Fibroblast of lung (primary cell): Measurements from ENCODE around the gene IGFN1. TPM values are rescaled to one million over a fixed set of nuclear protein-coding genes. Genes with fewer than 3 reads are reported as not detected.

ENCODE experiments used
- DNase-seq, 2 donors: peaks; one replicate each; pipeline versions ENCODE4 v3.0.0 to v3.0.0-alpha.2; 2010; ENCODE audit warnings: low read depth in 2 of 2
- H2AFZ ChIP-seq: 2 replicates; pipeline ENCODE4 v1.5.1; 2012; ENCODE audit warnings: low read length, control low read depth, inconsistent platforms
- H3K27ac ChIP-seq: 2 replicates; pipeline ENCODE4 v1.5.1; 2011; ENCODE audit warnings: low read length, control low read depth; ENCODE audit not compliant: insufficient read depth
- H3K27me3 ChIP-seq: 2 replicates; pipeline ENCODE4 v1.5.1; 2011; ENCODE audit warnings: mild to moderate bottlenecking, low read length; ENCODE audit not compliant: control insufficient read depth, insufficient read depth
- H3K36me3 ChIP-seq: 2 replicates; pipeline ENCODE4 v1.5.1; 2011; ENCODE audit warnings: low read length; ENCODE audit not compliant: control insufficient read depth, insufficient read depth
- H3K4me1 ChIP-seq: 2 replicates; pipeline ENCODE4 v1.5.1; 2011; ENCODE audit warnings: low read length; ENCODE audit not compliant: control insufficient read depth, insufficient read depth; ENCODE audit errors: extremely low read depth
- H3K4me2 ChIP-seq: 2 replicates; pipeline ENCODE4 v1.5.1; 2011; ENCODE audit warnings: low read length, control low read depth; ENCODE audit not compliant: insufficient read depth; ENCODE audit errors: extremely low read depth
- H3K4me3 ChIP-seq, 4 experiments: fragments of 200-600 bp in 1 of 4; sonication (generic) in 1 of 4; replicated peaks in 1 of 4; 2 replicates each; pipeline ENCODE4 v1.5.1; 2011 to 2016; ENCODE audit warnings: low read length in 4 of 4, low read depth in 3 of 4, mild to moderate bottlenecking in 3 of 4, control low read depth in 2 of 4, inconsistent platforms in 1 of 4, mixed read lengths in 1 of 4; ENCODE audit not compliant: insufficient read depth in 1 of 4; ENCODE audit errors: control extremely low read depth in 1 of 4
- H3K79me2 ChIP-seq: 2 replicates; pipeline ENCODE4 v1.5.1; 2012; ENCODE audit warnings: mild to moderate bottlenecking, low read length, inconsistent platforms; ENCODE audit not compliant: control insufficient read depth, insufficient read depth
- H3K9ac ChIP-seq: 2 replicates; pipeline ENCODE4 v1.5.1; 2011; ENCODE audit warnings: mild to moderate bottlenecking, low read length, control low read depth; ENCODE audit not compliant: insufficient read depth
- H3K9me3 ChIP-seq: 2 replicates; pipeline ENCODE4 v1.5.1; 2012; ENCODE audit warnings: low read depth, low read length; ENCODE audit not compliant: control insufficient read depth, insufficient read depth
- H4K20me1 ChIP-seq: 2 replicates; pipeline ENCODE4 v1.5.1; 2011; ENCODE audit warnings: low read length; ENCODE audit not compliant: control insufficient read depth, insufficient read depth; ENCODE audit errors: extremely low read depth
- CTCF ChIP-seq, 2 donors: IDR thresholded peaks in 1 of 2; conservative IDR thresholded peaks in 1 of 2; 1 replicate in 1 of 2; 2 replicates in 1 of 2; pipeline ENCODE4 v1.5.1; 2011 to 2012; ENCODE audit warnings: low read length in 2 of 2, control low read depth in 1 of 2, inconsistent platforms in 1 of 2, low read depth in 1 of 2, mild to moderate bottlenecking in 1 of 2
- EZH2 ChIP-seq: IDR thresholded peaks from 2 replicates; pipeline ENCODE4 v1.5.1; 2012; ENCODE audit warnings: low read length, control low read depth, mild to moderate bottlenecking; ENCODE audit errors: missing control alignments
- polyA plus RNA-seq, 2 donors: library from polyadenylated mRNA; depleted of rRNA in 1 of 2; stranded (reverse) in 1 of 2; unstranded in 1 of 2; fragments of >200 nt; gene quantifications; 2 replicates each; pipeline ENCODE4 v1.2.1, GENCODE V29; 2011 to 2012; ENCODE audit warnings: missing spikeins in 1 of 2
- total RNA-seq: library from RNA; depleted of rRNA; stranded (reverse); fragments of >200 nt; gene quantifications from 2 replicates; pipeline ENCODE4 v1.2.1, GENCODE V29; 2014

Gene IGFN1
- total and polyA plus RNA-seq, 2 donors (not counting 1 experiment from before 2014, with no cell fraction given) = 0.17 TPM; not detected in 1

DNA sequence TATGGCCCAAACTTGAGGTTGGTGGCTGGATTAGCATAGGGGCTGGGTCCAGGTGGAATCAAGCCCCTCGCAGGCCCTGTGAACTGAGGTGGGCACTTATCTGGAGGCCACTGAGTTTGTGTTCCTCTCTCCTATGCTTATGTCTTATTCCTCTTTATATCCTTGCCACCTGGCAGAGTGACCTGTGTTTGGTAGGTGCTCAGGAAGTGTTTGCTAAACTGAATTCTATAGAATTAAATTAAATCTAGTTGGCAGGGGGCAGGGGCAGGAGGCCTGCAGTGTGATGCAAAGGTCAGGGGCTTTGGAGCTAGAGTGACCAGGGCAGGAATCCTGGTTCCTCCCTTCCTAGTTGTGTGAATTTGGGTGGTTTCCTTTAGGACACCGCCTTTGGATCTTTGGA, 35.3 kb upstream of the IGFN1 start:
- H4K20me1 ChIP-seq = no peaks in the 10 kb centered on the region
- no peak overlapping the region for H2AFZ ChIP-seq
- H3K4me2 ChIP-seq = no peak overlapping the region
- no peak for DNase-seq
- H3K4me3 ChIP-seq = no peak overlapping the region
- no peak overlapping the region for H3K27ac ChIP-seq
- no peaks in the 10 kb centered on the region for H3K79me2 ChIP-seq
- TF ChIP-seq EZH2 (no peak), CTCF (conservative IDR thresholded peaks at IDR 0.05 in 1 of 2, IDR thresholded peaks at IDR 0.05 in 1 of 2; ENCODE audit: low read depth in 1 of 2, low read length in 2 of 2) (no peak)
- peaks cover 2% of the 10 kb centered on the region for H3K4me1 ChIP-seq
- H3K9me3 ChIP-seq = no peaks in the 10 kb centered on the region
- peaks cover 21% of the 10 kb centered on the region for H3K27me3 ChIP-seq
- H3K36me3 ChIP-seq = peaks cover 6% of the 10 kb centered on the region
- no peak overlapping the region for H3K9ac ChIP-seq

- Histone ChIP-seq H2AFZ (no peak overlapping the region), H3K4me2 (no peak overlapping the region), H3K27me3 (peaks cover 21% of the 10 kb centered on the region), H3K9ac (no peak overlapping the region), H3K4me1 (peaks cover 2% of the 10 kb centered on the region), H3K4me3 (no peak overlapping the region), H3K36me3 (peaks cover 3% of the 10 kb centered on the region), H3K9me3 (no peaks in the 10 kb centered on the region), H3K27ac (no peak overlapping the region), H4K20me1 (no peaks in the 10 kb centered on the region), H3K79me2 (no peaks in the 10 kb centered on the region)
- TF ChIP-seq CTCF (conservative IDR thresholded peaks at IDR 0.05 in 1 of 2, IDR thresholded peaks at IDR 0.05 in 1 of 2; ENCODE audit: low read depth in 1 of 2, low read length in 2 of 2) (no peak), EZH2 (no peak)
- DNase-seq = no peak
Observed at GRCh38 chr1:201156346-201156745, 34.3 kb upstream of the IGFN1 start.

- H3K9ac ChIP-seq = no peak overlapping the region
- no peak overlapping the region for H3K27ac ChIP-seq
- peaks cover 1% of the 10 kb centered on the region for H3K36me3 ChIP-seq
Observed at GRCh38 chr1:201156819-201157218, 33.8 kb upstream of the IGFN1 start.

More at GRCh38 chr1:201156819-201157218, 33.8 kb upstream of the IGFN1 start:
- H3K4me1 ChIP-seq = peaks cover 2% of the 10 kb centered on the region
- DNase-seq = no peak
- no peak overlapping the region for H2AFZ ChIP-seq
- H3K4me2 ChIP-seq = no peak overlapping the region
- peaks cover 21% of the 10 kb centered on the region for H3K27me3 ChIP-seq
- no peaks in the 10 kb centered on the region for H3K79me2 ChIP-seq
- no peaks in the 10 kb centered on the region for H3K9me3 ChIP-seq
- no peaks in the 10 kb centered on the region for H4K20me1 ChIP-seq
- H3K4me3 ChIP-seq = no peak overlapping the region
- TF ChIP-seq EZH2 (no peak), CTCF (conservative IDR thresholded peaks at IDR 0.05 in 1 of 2, IDR thresholded peaks at IDR 0.05 in 1 of 2; ENCODE audit: low read depth in 1 of 2, low read length in 2 of 2) (no peak)
